PC-3 (cell line): ENCODE measurements around the gene UNC13C.

Experiments used
- EZH2 ChIP-seq: fragments of 300-600 bp; sonication (generic); IDR thresholded peaks from one replicate; pipeline ENCODE4 v1.6.1; 2017; ENCODE audit warnings: antibody characterized with exemption, mild to moderate bottlenecking, low read length; ENCODE audit not compliant: unreplicated experiment
- EZH2phosphoT487 ChIP-seq: fragments of 300-600 bp; sonication (generic); IDR thresholded peaks from 2 replicates; pipeline ENCODE4 v1.6.1; 2018; ENCODE audit warnings: mild to moderate bottlenecking, antibody characterized with exemption, low read length, borderline replicate concordance
- TF ChIP-seq, protein P1 (sequence below): fragments of 300-600 bp; sonication (generic); conservative IDR thresholded peaks from 2 replicates; pipeline ENCODE4 v1.5.1; 2017; ENCODE audit warnings: antibody characterized with exemption, low read depth, mild to moderate bottlenecking, low read length

GRCh38 chr15:54618120-54618519 is 639.9 kb downstream of the UNC13C start:
- TF ChIP-seq, protein P1, sequence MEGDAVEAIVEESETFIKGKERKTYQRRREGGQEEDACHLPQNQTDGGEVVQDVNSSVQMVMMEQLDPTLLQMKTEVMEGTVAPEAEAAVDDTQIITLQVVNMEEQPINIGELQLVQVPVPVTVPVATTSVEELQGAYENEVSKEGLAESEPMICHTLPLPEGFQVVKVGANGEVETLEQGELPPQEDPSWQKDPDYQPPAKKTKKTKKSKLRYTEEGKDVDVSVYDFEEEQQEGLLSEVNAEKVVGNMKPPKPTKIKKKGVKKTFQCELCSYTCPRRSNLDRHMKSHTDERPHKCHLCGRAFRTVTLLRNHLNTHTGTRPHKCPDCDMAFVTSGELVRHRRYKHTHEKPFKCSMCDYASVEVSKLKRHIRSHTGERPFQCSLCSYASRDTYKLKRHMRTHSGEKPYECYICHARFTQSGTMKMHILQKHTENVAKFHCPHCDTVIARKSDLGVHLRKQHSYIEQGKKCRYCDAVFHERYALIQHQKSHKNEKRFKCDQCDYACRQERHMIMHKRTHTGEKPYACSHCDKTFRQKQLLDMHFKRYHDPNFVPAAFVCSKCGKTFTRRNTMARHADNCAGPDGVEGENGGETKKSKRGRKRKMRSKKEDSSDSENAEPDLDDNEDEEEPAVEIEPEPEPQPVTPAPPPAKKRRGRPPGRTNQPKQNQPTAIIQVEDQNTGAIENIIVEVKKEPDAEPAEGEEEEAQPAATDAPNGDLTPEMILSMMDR = no peak
- no peak for TF ChIP-seq EZH2
- TF ChIP-seq EZH2phosphoT487 = no peak
